Liver (tissue), 9 donors: ENCODE measurements around the gene CADPS. TPM values are rescaled to one million over a fixed set of nuclear protein-coding genes. Genes with fewer than 3 reads are reported as not detected.

Experiments
- DNase-seq: peaks from one replicate; pipeline ENCODE4 v3.0.0-alpha.2; 2017; ENCODE audit warnings: low spot score
- H3K27ac ChIP-seq, 2 donors: one replicate each; pipeline ENCODE4 v1.7.0; 2013; ENCODE audit warnings: inconsistent platforms in 2 of 2, low read length in 2 of 2, control low read depth in 1 of 2, low read depth in 1 of 2, mild to moderate bottlenecking in 1 of 2
- H3K27me3 ChIP-seq, 4 donors: one replicate each; pipeline versions ENCODE4 v1.6.1 to v1.7.0; 2013; ENCODE audit warnings: low read length in 3 of 4, inconsistent platforms in 1 of 4, mild to moderate bottlenecking in 1 of 4, moderate library complexity in 1 of 4; ENCODE audit not compliant: control insufficient read depth in 4 of 4, insufficient read depth in 4 of 4
- H3K36me3 ChIP-seq, 4 donors: one replicate each; pipeline versions ENCODE4 v1.6.1 to v1.7.0; 2013; ENCODE audit warnings: low read length in 3 of 4, mild to moderate bottlenecking in 3 of 4, low read depth in 1 of 4, moderate library complexity in 1 of 4; ENCODE audit not compliant: control insufficient read depth in 4 of 4, insufficient read depth in 3 of 4
- H3K4me1 ChIP-seq, 4 donors: one replicate each; pipeline versions ENCODE4 v1.6.1 to v1.7.0; 2013; ENCODE audit warnings: low read length in 3 of 4, mild to moderate bottlenecking in 3 of 4, moderate library complexity in 1 of 4; ENCODE audit not compliant: control insufficient read depth in 4 of 4, insufficient read depth in 4 of 4
- H3K4me3 ChIP-seq, 3 donors: one replicate each; pipeline versions ENCODE4 v1.6.1 to v1.7.0; 2013; ENCODE audit warnings: low read length in 3 of 3, control low read depth in 1 of 3, low read depth in 1 of 3, mild to moderate bottlenecking in 1 of 3
- H3K9ac ChIP-seq, 2 donors: one replicate each; pipeline ENCODE4 v1.7.0; 2013; ENCODE audit warnings: low read length in 2 of 2, mild to moderate bottlenecking in 2 of 2, moderate library complexity in 2 of 2, control low read depth in 1 of 2, low read depth in 1 of 2
- H3K9me3 ChIP-seq, 4 donors: one replicate each; pipeline versions ENCODE4 v1.6.1 to v1.7.0; 2013; ENCODE audit warnings: low read length in 3 of 4; ENCODE audit not compliant: control insufficient read depth in 4 of 4
- EGR1 ChIP-seq, 2 donors: IDR thresholded peaks; 2 replicates each; pipeline ENCODE4 v1.6.1; 2016 to 2018; ENCODE audit warnings: antibody characterized with exemption in 2 of 2, low read depth in 2 of 2
- FOXA1 ChIP-seq: IDR thresholded peaks from 2 replicates; pipeline ENCODE4 v1.6.1; 2016; ENCODE audit warnings: antibody characterized with exemption
- FOXA2 ChIP-seq: IDR thresholded peaks from 2 replicates; pipeline ENCODE4 v1.6.1; 2016; ENCODE audit warnings: antibody characterized with exemption
- GABPA ChIP-seq, 2 donors: IDR thresholded peaks in 1 of 2; conservative IDR thresholded peaks in 1 of 2; 2 replicates each; pipeline ENCODE4 v1.6.1; 2016; ENCODE audit warnings: antibody characterized with exemption in 2 of 2, mild to moderate bottlenecking in 1 of 2, moderate library complexity in 1 of 2
- HNF4A ChIP-seq, 2 donors: conservative IDR thresholded peaks; 2 replicates each; pipeline ENCODE4 v1.6.1; 2016; ENCODE audit warnings: antibody characterized with exemption in 2 of 2, mild to moderate bottlenecking in 2 of 2
- HNF4G ChIP-seq: IDR thresholded peaks from 2 replicates; pipeline ENCODE4 v1.6.1; 2016; ENCODE audit warnings: antibody characterized with exemption
- JUND ChIP-seq, 2 donors: IDR thresholded peaks; 2 replicates each; pipeline ENCODE4 v1.6.1; 2016; ENCODE audit warnings: antibody characterized with exemption in 2 of 2
- NR2F2 ChIP-seq: IDR thresholded peaks from 2 replicates; pipeline ENCODE4 v1.6.1; 2016; ENCODE audit warnings: antibody characterized with exemption
- RAD21 ChIP-seq, 2 donors: IDR thresholded peaks; 2 replicates each; pipeline ENCODE4 v1.6.1; 2016; ENCODE audit warnings: antibody characterized with exemption in 2 of 2, mild to moderate bottlenecking in 2 of 2
- RXRA ChIP-seq, 2 donors: IDR thresholded peaks; 2 replicates each; pipeline ENCODE4 v1.6.1; 2017 to 2018; ENCODE audit warnings: antibody characterized with exemption in 2 of 2, mild to moderate bottlenecking in 1 of 2
- SP1 ChIP-seq: IDR thresholded peaks from 2 replicates; pipeline ENCODE4 v1.6.1; 2018; ENCODE audit warnings: antibody characterized with exemption, mild to moderate bottlenecking
- TAF1 ChIP-seq: conservative IDR thresholded peaks from 2 replicates; pipeline ENCODE4 v1.6.1; 2016; ENCODE audit warnings: antibody characterized with exemption, mild to moderate bottlenecking
- YY1 ChIP-seq: IDR thresholded peaks from 2 replicates; pipeline ENCODE4 v1.6.1; 2016; ENCODE audit warnings: antibody characterized with exemption, mild to moderate bottlenecking
- WGBS: extraction: QIAGEN DNeasy Blood & Tissue Kit; methylation state at CpG from one replicate; pipeline ENCODE4 v1.1.7; 2013; 5-methylcytosine and 5-hydroxymethylcytosine counted together
- polyA plus RNA-seq, 2 donors: library from polyadenylated mRNA; stranded (reverse) in 1 of 2; unstranded in 1 of 2; fragments of 200-250 nt in 1 of 2; fragments of >200 nt in 1 of 2; fragmentation: Nextera tagmentation in 1 of 2; extraction: Ambion mirVana in 1 of 2; gene quantifications; one replicate each; pipeline versions ENCODE4 v1.2.1 to v1.2.3, GENCODE V29; 2013 to 2015
- total RNA-seq, 2 donors: library from RNA; depleted of rRNA; stranded (reverse); fragments of >200 nt; gene quantifications; one replicate each; pipeline ENCODE4 v1.2.3, GENCODE V29; 2014
- TF ChIP-seq, protein P1 (sequence below): IDR thresholded peaks from 2 replicates; pipeline ENCODE4 v1.6.1; 2016; ENCODE audit warnings: antibody characterized with exemption
- TF ChIP-seq, protein P2 (sequence below): fragments of 150-350 bp; IDR thresholded peaks from 2 replicates; pipeline ENCODE4 v1.5.1; 2017; ENCODE audit warnings: improper control_type of control experiment, low read depth, low read length; ENCODE audit not compliant: missing input control
- TF ChIP-seq, protein P3 (sequence below): IDR thresholded peaks from 2 replicates; pipeline ENCODE4 v1.6.1; 2016; ENCODE audit warnings: antibody characterized with exemption
- TF ChIP-seq, protein P4 (sequence below): IDR thresholded peaks from 2 replicates; pipeline ENCODE4 v1.6.1; 2016; ENCODE audit warnings: antibody characterized with exemption
- TF ChIP-seq, protein P5 (sequence below): IDR thresholded peaks from 2 replicates; pipeline ENCODE4 v1.6.1; 2016; ENCODE audit warnings: antibody characterized with exemption, mild to moderate bottlenecking
- donor health status: healthy.
- donor health status: healthy.
- donor health status: healthy.
- donor health status: healthy.
- donor health status: healthy.

CADPS gene
- total and polyA plus RNA-seq, 4 donors = 0.05 to 0.37 (median 0.17) TPM; not detected in 1

DNA sequence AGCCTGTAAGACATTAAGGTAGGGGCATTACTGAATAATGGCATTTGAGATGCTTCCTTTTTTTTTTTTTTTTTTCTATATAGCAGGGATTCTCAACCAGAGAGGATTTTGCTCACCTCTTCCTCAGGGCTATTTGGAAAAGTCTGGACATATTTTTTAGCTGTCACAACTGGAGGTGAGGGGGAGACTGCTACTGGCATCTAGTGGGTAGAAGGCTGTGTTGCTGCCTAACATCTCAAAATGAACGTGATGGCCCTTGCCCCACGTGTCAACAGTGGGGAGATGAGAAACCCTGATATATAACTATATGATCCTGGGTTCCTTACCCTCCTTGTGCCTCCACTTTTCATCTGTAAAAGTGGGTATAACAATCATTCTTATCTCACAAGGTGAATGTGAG is 71.9 kb downstream of the CADPS start:
- Histone ChIP-seq H3K9me3 (no peaks in the 10 kb centered on the region), H3K27me3 (peaks cover 0 to 9% (median 0%) of the 10 kb centered on the region in 4 donors), H3K4me1 (no peaks in the 10 kb centered on the region), H3K27ac (no peak overlapping the region), H3K9ac (no peak overlapping the region), H3K36me3 (no peaks in the 10 kb centered on the region), H3K4me3 (no peak overlapping the region)
- WGBS = 50% methylated on average over 2 of the region's 2 CpGs
- no peak for DNase-seq
- TF ChIP-seq FOXA2 = no peak
- TF ChIP-seq NR2F2 = no peak
- TF ChIP-seq HNF4A (conservative IDR thresholded peaks at IDR 0.05) = no peak
- TF ChIP-seq YY1 = no peak
- TF ChIP-seq, protein P1, sequence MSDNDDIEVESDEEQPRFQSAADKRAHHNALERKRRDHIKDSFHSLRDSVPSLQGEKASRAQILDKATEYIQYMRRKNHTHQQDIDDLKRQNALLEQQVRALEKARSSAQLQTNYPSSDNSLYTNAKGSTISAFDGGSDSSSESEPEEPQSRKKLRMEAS = no peak
- no peak for TF ChIP-seq SP1
- TF ChIP-seq TAF1 = no peak

DNA sequence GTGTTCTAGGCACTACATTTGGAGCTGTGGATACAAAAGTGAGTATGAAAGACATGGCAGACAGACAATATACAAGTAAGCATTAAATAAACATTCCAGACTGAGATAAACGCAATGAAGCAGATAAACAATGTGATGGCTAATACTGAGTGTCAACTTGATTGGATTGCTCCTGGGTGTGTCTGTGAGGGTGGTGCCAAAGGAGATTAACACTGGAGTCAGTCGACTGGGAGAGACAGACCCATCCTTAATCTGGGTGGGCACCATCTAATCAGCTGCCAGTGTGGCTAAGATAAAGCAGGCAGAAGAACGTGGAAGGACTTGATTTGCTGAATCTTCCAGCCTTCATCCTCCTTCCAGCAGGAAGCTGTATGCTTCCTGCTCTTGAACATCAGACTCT is 77.2 kb downstream of the CADPS start:
- H3K4me3 ChIP-seq = no peak overlapping the region
- no peak for DNase-seq
- no peak overlapping the region for H3K9ac ChIP-seq
- TF ChIP-seq RXRA (IDR thresholded peaks at IDR 0.05) = no peak
- no peak for TF ChIP-seq HNF4A (conservative IDR thresholded peaks at IDR 0.05)
- TF ChIP-seq, protein P2, sequence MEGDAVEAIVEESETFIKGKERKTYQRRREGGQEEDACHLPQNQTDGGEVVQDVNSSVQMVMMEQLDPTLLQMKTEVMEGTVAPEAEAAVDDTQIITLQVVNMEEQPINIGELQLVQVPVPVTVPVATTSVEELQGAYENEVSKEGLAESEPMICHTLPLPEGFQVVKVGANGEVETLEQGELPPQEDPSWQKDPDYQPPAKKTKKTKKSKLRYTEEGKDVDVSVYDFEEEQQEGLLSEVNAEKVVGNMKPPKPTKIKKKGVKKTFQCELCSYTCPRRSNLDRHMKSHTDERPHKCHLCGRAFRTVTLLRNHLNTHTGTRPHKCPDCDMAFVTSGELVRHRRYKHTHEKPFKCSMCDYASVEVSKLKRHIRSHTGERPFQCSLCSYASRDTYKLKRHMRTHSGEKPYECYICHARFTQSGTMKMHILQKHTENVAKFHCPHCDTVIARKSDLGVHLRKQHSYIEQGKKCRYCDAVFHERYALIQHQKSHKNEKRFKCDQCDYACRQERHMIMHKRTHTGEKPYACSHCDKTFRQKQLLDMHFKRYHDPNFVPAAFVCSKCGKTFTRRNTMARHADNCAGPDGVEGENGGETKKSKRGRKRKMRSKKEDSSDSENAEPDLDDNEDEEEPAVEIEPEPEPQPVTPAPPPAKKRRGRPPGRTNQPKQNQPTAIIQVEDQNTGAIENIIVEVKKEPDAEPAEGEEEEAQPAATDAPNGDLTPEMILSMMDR = no peak
- TF ChIP-seq, protein P1 = no peak
- no peak for TF ChIP-seq SP1
- TF ChIP-seq, protein P3, sequence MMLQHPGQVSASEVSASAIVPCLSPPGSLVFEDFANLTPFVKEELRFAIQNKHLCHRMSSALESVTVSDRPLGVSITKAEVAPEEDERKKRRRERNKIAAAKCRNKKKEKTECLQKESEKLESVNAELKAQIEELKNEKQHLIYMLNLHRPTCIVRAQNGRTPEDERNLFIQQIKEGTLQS = no peak
- no peak for TF ChIP-seq YY1
- TF ChIP-seq, protein P4, sequence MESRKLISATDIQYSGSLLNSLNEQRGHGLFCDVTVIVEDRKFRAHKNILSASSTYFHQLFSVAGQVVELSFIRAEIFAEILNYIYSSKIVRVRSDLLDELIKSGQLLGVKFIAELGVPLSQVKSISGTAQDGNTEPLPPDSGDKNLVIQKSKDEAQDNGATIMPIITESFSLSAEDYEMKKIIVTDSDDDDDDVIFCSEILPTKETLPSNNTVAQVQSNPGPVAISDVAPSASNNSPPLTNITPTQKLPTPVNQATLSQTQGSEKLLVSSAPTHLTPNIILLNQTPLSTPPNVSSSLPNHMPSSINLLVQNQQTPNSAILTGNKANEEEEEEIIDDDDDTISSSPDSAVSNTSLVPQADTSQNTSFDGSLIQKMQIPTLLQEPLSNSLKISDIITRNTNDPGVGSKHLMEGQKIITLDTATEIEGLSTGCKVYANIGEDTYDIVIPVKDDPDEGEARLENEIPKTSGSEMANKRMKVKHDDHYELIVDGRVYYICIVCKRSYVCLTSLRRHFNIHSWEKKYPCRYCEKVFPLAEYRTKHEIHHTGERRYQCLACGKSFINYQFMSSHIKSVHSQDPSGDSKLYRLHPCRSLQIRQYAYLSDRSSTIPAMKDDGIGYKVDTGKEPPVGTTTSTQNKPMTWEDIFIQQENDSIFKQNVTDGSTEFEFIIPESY = no peak
- TF ChIP-seq TAF1 = no peak
- no peak for TF ChIP-seq NR2F2
- TF ChIP-seq RAD21 (IDR thresholded peaks at IDR 0.05) = no peak
- TF ChIP-seq, protein P5, sequence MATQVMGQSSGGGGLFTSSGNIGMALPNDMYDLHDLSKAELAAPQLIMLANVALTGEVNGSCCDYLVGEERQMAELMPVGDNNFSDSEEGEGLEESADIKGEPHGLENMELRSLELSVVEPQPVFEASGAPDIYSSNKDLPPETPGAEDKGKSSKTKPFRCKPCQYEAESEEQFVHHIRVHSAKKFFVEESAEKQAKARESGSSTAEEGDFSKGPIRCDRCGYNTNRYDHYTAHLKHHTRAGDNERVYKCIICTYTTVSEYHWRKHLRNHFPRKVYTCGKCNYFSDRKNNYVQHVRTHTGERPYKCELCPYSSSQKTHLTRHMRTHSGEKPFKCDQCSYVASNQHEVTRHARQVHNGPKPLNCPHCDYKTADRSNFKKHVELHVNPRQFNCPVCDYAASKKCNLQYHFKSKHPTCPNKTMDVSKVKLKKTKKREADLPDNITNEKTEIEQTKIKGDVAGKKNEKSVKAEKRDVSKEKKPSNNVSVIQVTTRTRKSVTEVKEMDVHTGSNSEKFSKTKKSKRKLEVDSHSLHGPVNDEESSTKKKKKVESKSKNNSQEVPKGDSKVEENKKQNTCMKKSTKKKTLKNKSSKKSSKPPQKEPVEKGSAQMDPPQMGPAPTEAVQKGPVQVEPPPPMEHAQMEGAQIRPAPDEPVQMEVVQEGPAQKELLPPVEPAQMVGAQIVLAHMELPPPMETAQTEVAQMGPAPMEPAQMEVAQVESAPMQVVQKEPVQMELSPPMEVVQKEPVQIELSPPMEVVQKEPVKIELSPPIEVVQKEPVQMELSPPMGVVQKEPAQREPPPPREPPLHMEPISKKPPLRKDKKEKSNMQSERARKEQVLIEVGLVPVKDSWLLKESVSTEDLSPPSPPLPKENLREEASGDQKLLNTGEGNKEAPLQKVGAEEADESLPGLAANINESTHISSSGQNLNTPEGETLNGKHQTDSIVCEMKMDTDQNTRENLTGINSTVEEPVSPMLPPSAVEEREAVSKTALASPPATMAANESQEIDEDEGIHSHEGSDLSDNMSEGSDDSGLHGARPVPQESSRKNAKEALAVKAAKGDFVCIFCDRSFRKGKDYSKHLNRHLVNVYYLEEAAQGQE = no peak
- TF ChIP-seq EGR1 (IDR thresholded peaks at IDR 0.05; ENCODE audit: low read depth in 2 of 2) = no peak
- no peak for TF ChIP-seq GABPA (IDR thresholded peaks at IDR 0.05 in 1 of 2, conservative IDR thresholded peaks at IDR 0.05 in 1 of 2)
- TF ChIP-seq FOXA1 = no peak
- no peak for TF ChIP-seq FOXA2
- no peak for TF ChIP-seq HNF4G
- TF ChIP-seq JUND (IDR thresholded peaks at IDR 0.05) = no peak
- no peaks in the 10 kb centered on the region for H3K4me1 ChIP-seq
- H3K9me3 ChIP-seq = no peaks in the 10 kb centered on the region
- 20% methylated on average over 3 of the region's 3 CpGs for WGBS
- H3K27me3 ChIP-seq = peaks cover 0 to 4% (median 0%) of the 10 kb centered on the region in 4 donors
- no peak overlapping the region for H3K27ac ChIP-seq
- H3K36me3 ChIP-seq = no peaks in the 10 kb centered on the region
